B cell (primary cell): ENCODE measurements around the gene SPRY2. TPM values are rescaled to one million over a fixed set of nuclear protein-coding genes. Genes with fewer than 3 reads are reported as not detected.
"Not testable (repeated sequence)": the region's sequence is repeated elsewhere in the genome, so short reads cannot be mapped to it uniquely, and the experiment has no call there.

ENCODE experiments used
- ATAC-seq: fragments of 200-7000 bp; cut with Tn5 transposase; one replicate; pipeline ENCODE4 v1.10.0; 2021; ENCODE audit warnings: low read depth, mild to moderate bottlenecking, moderate number of reproducible peaks, moderate library complexity
- CTCF ChIA-PET: fragments of 350-600 bp; sonication (Branson Sonifier 250); formaldehyde crosslinking; loops from one replicate; lab custom pipeline; 2021; ENCODE audit warnings: antibody characterized with exemption, inconsistent platforms; lab: Charles Lee
- POLR2A ChIA-PET: fragments of 350-600 bp; sonication (Branson Sonifier 250); formaldehyde crosslinking; loops from one replicate; lab custom pipeline; 2021; ENCODE audit warnings: antibody characterized with exemption; lab: Charles Lee
- DNase-seq: peaks from one replicate; pipeline ENCODE4 v3.0.0; 2013
- H2AFZ ChIP-seq: 2 replicates; pipeline ENCODE4 v1.6.1; 2012; ENCODE audit warnings: mild to moderate bottlenecking, low read depth, low read length; ENCODE audit not compliant: insufficient read depth, poor library complexity, severe bottlenecking
- H3K27ac ChIP-seq, 2 donors: 1 replicate in 1 of 2; 2 replicates in 1 of 2; pipeline ENCODE4 v1.5.1; 2012 to 2013; ENCODE audit warnings: low read length in 2 of 2, mild to moderate bottlenecking in 2 of 2, moderate library complexity in 1 of 2
- H3K27me3 ChIP-seq, 4 experiments: fragments of 200-600 bp in 1 of 4; sonication (generic) in 1 of 4; replicated peaks in 1 of 4; 1 replicate in 2 of 4; 2 replicates in 2 of 4; pipeline versions ENCODE4 v1.6.1 to v1.7.0; 2013 to 2016; ENCODE audit warnings: low read length in 3 of 4, mild to moderate bottlenecking in 2 of 4, mixed read lengths in 1 of 4, moderate library complexity in 1 of 4; ENCODE audit not compliant: insufficient read depth in 4 of 4, control insufficient read depth in 3 of 4; ENCODE audit errors: control extremely low read depth in 1 of 4
- H3K36me3 ChIP-seq, 2 experiments: replicated peaks in 1 of 2; 1 replicate in 1 of 2; 2 replicates in 1 of 2; pipeline versions ENCODE4 v1.6.1 to v1.7.1; 2013; ENCODE audit warnings: low read length in 1 of 2; ENCODE audit not compliant: insufficient read depth in 2 of 2, control insufficient read depth in 1 of 2; ENCODE audit errors: control extremely low read depth in 1 of 2, extremely low read depth in 1 of 2
- H3K4me1 ChIP-seq, 2 donors: fragments of 200-600 bp in 1 of 2; sonication (generic) in 1 of 2; 1 replicate in 1 of 2; 2 replicates in 1 of 2; pipeline versions ENCODE4 v1.5.1 to v1.6.1; 2013 to 2017; ENCODE audit warnings: low read length in 2 of 2; ENCODE audit not compliant: control insufficient read depth in 2 of 2, insufficient read depth in 2 of 2
- H3K4me2 ChIP-seq: replicated peaks from 2 replicates; pipeline ENCODE3; 2012; ENCODE audit warnings: mild to moderate bottlenecking, low read depth, low read length; ENCODE audit not compliant: poor library complexity, severe bottlenecking
- H3K4me3 ChIP-seq, 5 experiments: fragments of 200-600 bp in 1 of 5; sonication (generic) in 1 of 5; 1 replicate in 3 of 5; 2 replicates in 2 of 5; pipeline versions ENCODE4 v1.5.1 to v1.7.0; 2011 to 2016; ENCODE audit warnings: low read length in 4 of 5, mild to moderate bottlenecking in 4 of 5, low read depth in 2 of 5, control low read depth in 1 of 5, moderate library complexity in 1 of 5; ENCODE audit not compliant: insufficient read depth in 1 of 5; ENCODE audit errors: control extremely low read depth in 1 of 5, extremely low read depth in 1 of 5
- H3K79me2 ChIP-seq: fragments of 200-600 bp; sonication (generic); one replicate; pipeline ENCODE4 v1.6.0; 2016; ENCODE audit warnings: low read length; ENCODE audit not compliant: control insufficient read depth, insufficient read depth
- H3K9ac ChIP-seq: fragments of 200-600 bp; sonication (generic); 2 replicates; pipeline ENCODE4 v1.6.1; 2017; ENCODE audit warnings: mild to moderate bottlenecking, low read length, moderate library complexity
- H3K9me3 ChIP-seq, 3 donors: one replicate each; pipeline versions ENCODE4 v1.6.1 to v1.7.1; 2013; ENCODE audit warnings: low read length in 2 of 3; ENCODE audit not compliant: control insufficient read depth in 2 of 3, insufficient read depth in 1 of 3; ENCODE audit errors: control extremely low read depth in 1 of 3
- H4K20me1 ChIP-seq: 2 replicates; pipeline ENCODE4 v1.6.0; 2012; ENCODE audit warnings: mild to moderate bottlenecking, low read length; ENCODE audit not compliant: insufficient read depth, control insufficient read depth, poor library complexity, severe bottlenecking
- H3K27ac Mint-ChIP-seq: one replicate; pipeline ENCODE4 v1.8.0; 2021; ENCODE audit warnings: mixed read lengths
- H3K27me3 Mint-ChIP-seq: one replicate; pipeline ENCODE4 v1.8.0; 2021; ENCODE audit warnings: mixed read lengths
- H3K4me1 Mint-ChIP-seq: one replicate; pipeline ENCODE4 v1.8.0; 2021; ENCODE audit warnings: mixed read lengths
- H3K4me3 Mint-ChIP-seq: one replicate; pipeline ENCODE4 v1.8.0; 2021; ENCODE audit warnings: mixed read lengths
- H3K9me3 Mint-ChIP-seq: one replicate; pipeline ENCODE4 v1.8.0; 2022; ENCODE audit warnings: mixed read lengths; ENCODE audit not compliant: insufficient read depth
- EZH2 ChIP-seq: IDR thresholded peaks from 2 replicates; pipeline ENCODE4 v1.6.1; 2012; ENCODE audit warnings: borderline replicate concordance, low read depth, mild to moderate bottlenecking, moderate library complexity, low read length; ENCODE audit not compliant: insufficient read depth, poor library complexity, severe bottlenecking
- WGBS: methylation state at CpG from one replicate; pipeline ENCODE4 v1.1.5; 2013; ENCODE audit warnings: missing lambda C conversion rate; ENCODE audit not compliant: insufficient coverage; 5-methylcytosine and 5-hydroxymethylcytosine counted together
- intact Hi-C: fragments of 100-400 bp; cut with micrococcal nuclease; formaldehyde crosslinking; loops from one replicate; pipeline ENCODE4 v1.10.0; 2022
- polyA plus RNA-seq: library from polyadenylated mRNA; depleted of rRNA; stranded (reverse); fragments of >200 nt; gene quantifications from 2 replicates; pipeline ENCODE4 v1.2.3, GENCODE V29; 2012
- total RNA-seq, 2 donors: library from RNA; stranded (reverse); fragments of 120-200 nt in 1 of 2; gene quantifications; 1 replicate in 1 of 2; 2 replicates in 1 of 2; pipeline versions ENCODE4 v1.2.3 to v1.2.4, GENCODE V29; 2013 to 2022
- TF ChIP-seq, protein P1 (sequence below): fragments of 200-600 bp; IDR thresholded peaks from one replicate; pipeline ENCODE4 v1.8.0; 2022; ENCODE audit warnings: antibody characterized with exemption, mild to moderate bottlenecking

Gene SPRY2
- total and polyA plus RNA-seq, 2 donors (not counting 1 experiment from before 2014, with no cell fraction given): 0.86 to 0.96 TPM

DNA sequence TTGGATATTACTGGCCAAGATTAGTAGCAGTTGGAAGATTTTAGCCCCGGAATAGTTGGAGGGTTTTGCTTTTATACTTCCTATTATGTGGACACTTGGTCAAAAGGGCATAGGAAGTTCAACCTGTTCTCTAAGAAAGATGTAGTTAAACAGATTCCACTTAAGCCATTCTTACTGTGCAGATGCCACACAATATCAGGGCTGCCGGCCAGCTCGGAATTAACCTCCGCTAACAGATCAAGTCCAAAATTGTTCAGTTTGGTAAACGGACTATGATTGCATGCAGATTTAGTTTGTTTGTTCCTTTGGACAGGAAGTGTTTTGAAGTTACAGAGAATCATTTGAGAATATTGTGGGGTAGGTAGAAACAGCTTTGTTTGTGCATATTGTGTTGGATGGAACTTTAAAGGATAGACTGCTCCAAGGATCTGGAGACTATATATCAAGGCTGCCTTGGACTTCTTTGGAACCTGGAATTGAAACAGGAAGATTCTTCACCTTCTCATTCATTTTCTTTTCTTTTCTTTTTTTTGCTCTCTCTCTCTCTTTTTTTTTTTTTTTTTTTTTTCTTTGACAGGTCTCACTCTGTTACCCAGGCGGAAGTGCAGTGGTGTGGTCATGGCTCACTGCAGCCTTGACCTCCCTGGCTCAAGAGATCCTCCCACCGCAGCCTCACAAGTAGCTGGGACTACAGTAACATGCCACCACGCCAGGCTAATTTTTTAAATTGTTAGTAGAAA is 5.0 kb upstream of the SPRY2 start:
- Histone ChIP-seq H3K27me3 (peaks cover 0 to 8% (median 5%) of the 10 kb centered on the region in 4 experiments), H3K9ac (no peak overlapping the region), H3K27ac (no peak overlapping the region), H4K20me1 (no peaks in the 10 kb centered on the region), H3K4me1 (peaks cover 13 to 14% of the 10 kb centered on the region in 2 donors), H3K9me3 (no peaks in the 10 kb centered on the region), H3K79me2 (no peaks in the 10 kb centered on the region), H2AFZ (no peak overlapping the region), H3K4me2 (no peak overlapping the region), H3K36me3 (no peaks in the 10 kb centered on the region), H3K4me3 (no peak overlapping the region)
- whole genome bisulfite sequencing: 97% methylated on average over 5 of the region's 8 CpGs
- DNase-seq: no peak
- POLR2A ChIA-PET: no interaction called here
- Mint-ChIP-seq H3K4me3 (no peak overlapping the region), H3K27ac (no peak overlapping the region), H3K4me1 (peaks cover 19% of the 10 kb centered on the region), H3K9me3 (no peaks in the 10 kb centered on the region), H3K27me3 (peaks cover 26% of the 10 kb centered on the region)
- ATAC-seq: no peak
- TF ChIP-seq, protein P1, sequence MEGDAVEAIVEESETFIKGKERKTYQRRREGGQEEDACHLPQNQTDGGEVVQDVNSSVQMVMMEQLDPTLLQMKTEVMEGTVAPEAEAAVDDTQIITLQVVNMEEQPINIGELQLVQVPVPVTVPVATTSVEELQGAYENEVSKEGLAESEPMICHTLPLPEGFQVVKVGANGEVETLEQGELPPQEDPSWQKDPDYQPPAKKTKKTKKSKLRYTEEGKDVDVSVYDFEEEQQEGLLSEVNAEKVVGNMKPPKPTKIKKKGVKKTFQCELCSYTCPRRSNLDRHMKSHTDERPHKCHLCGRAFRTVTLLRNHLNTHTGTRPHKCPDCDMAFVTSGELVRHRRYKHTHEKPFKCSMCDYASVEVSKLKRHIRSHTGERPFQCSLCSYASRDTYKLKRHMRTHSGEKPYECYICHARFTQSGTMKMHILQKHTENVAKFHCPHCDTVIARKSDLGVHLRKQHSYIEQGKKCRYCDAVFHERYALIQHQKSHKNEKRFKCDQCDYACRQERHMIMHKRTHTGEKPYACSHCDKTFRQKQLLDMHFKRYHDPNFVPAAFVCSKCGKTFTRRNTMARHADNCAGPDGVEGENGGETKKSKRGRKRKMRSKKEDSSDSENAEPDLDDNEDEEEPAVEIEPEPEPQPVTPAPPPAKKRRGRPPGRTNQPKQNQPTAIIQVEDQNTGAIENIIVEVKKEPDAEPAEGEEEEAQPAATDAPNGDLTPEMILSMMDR: no peak
- no peak for TF ChIP-seq EZH2
- CTCF ChIA-PET: interaction anchor here (0.7 kb wide), 1 partner anchor 448 kb away, joined by 3 read pairs; no protein-coding TSS in a partner anchor
- intact Hi-C loops: no loop called here

DNA sequence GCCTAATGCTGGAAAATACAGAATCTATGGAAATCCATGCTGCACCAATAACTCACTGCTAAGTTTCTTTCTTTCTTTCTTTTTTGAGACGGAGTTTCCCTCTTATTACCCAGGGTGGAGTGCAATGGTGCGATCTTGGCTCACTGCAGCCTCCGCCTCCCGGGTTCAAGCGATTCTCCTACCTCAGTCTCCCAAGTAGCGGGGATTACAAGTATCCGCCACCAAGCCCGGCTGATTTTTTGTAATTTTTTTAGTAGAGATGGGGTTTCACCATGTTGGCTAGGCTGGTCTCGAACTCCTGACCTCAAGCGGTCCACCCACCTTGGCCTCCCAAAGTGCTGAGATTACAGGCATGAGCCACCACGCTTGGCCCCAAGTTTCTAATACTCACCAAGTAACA is 3.1 kb upstream of the SPRY2 start:
- intact Hi-C loops: loop anchor here (5.0 kb wide), 2 partner anchors 108 to 937 kb away; partner anchors contain the start of gene RBM26
- Mint-ChIP-seq H3K27me3 (peaks cover 31% of the 10 kb centered on the region), H3K4me1 (peaks cover 23% of the 10 kb centered on the region)
- H3K27me3 ChIP-seq: peaks cover 0 to 25% (median 13%) of the 10 kb centered on the region in 4 experiments
- H3K4me1 ChIP-seq: peaks cover 29 to 32% of the 10 kb centered on the region in 2 donors
- H3K9ac ChIP-seq, DNase-seq, POLR2A ChIA-PET, H3K4me2 ChIP-seq, H3K9me3 Mint-ChIP-seq, H3K27ac ChIP-seq, H3K4me3 ChIP-seq, H3K27ac Mint-ChIP-seq, H2AFZ ChIP-seq, H3K36me3 ChIP-seq, H3K4me3 Mint-ChIP-seq, ATAC-seq, H3K79me2 ChIP-seq, H4K20me1 ChIP-seq, H3K9me3 ChIP-seq: not testable (repeated sequence)
- 100% methylated on average over 2 of the region's 11 CpGs for WGBS
- CTCF ChIA-PET: interaction anchor here (0.9 to 2.4 kb wide), 5 partner anchors 18 to 635 kb away, joined by 3 to 17 read pairs (median 3); no protein-coding TSS in a partner anchor
